ENCODE data around the gene PFAS. TPM values are rescaled to one million over a fixed set of nuclear protein-coding genes. Genes with fewer than 3 reads are reported as not detected.

The PFAS gene
- total RNA-seq, 1 donor from 2014 or later: 35.4 TPM

DNA sequence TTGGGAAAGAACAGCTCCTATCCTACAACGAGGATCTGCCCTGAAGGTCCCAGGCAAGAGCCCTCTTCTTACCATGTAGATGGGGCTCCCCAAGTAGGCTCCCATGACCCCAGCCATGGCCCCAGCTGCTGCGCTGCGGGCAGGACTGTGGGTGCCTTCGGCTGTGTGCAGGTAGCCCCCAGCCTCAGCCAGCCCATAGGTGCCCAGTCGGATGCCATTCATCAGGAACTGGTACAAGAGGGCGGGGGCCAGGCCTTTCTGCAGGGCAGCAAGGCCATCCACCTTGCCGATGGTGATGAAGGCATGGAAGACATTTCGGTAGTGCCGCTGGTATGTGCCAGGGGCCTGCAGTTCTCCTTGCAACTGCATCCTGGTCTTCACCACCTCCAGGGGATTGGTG, 45.3 kb downstream of the PFAS start:
- FAIRE-seq (no peak), DNase-seq (ENCODE audit: low read depth) (no peak)
- Mint-ChIP-seq H3K27ac (ENCODE audit: unreplicated experiment) (peak overlapping the region; percentile 80), H3K4me1 (ENCODE audit: low read depth, unreplicated experiment) (peaks cover 7% of the 10 kb centered on the region), H3K36me3 (ENCODE audit: low read depth, unreplicated experiment) (no peaks in the 10 kb centered on the region), H3K27me3 (ENCODE audit: low read depth, unreplicated experiment) (no peaks in the 10 kb centered on the region), H3K9me3 (ENCODE audit: unreplicated experiment) (no peaks in the 10 kb centered on the region), H3K4me3 (ENCODE audit: unreplicated experiment) (peak overlapping the region; percentile 85)
- H2AFZ ChIP-seq (ENCODE audit: low read depth, low read length): no peak overlapping the region
- no peak overlapping the region for H3K27ac ChIP-seq (ENCODE audit: low read depth, low read length)
- H3K4me2 ChIP-seq (ENCODE audit: low read length): peak overlapping the region; percentile 86
- H3K36me3 ChIP-seq (ENCODE audit: insufficient read depth, low read length): no peaks in the 10 kb centered on the region
- no peak overlapping the region for H3K9ac ChIP-seq (ENCODE audit: low read length)
- H3K9me3 ChIP-seq (ENCODE audit: insufficient read depth, low read depth, low read length): no peaks in the 10 kb centered on the region
- no peak for TF ChIP-seq EZH2 (IDR thresholded peaks at IDR 0.05; ENCODE audit: insufficient read depth, low read length)
- TF ChIP-seq, protein P1, sequence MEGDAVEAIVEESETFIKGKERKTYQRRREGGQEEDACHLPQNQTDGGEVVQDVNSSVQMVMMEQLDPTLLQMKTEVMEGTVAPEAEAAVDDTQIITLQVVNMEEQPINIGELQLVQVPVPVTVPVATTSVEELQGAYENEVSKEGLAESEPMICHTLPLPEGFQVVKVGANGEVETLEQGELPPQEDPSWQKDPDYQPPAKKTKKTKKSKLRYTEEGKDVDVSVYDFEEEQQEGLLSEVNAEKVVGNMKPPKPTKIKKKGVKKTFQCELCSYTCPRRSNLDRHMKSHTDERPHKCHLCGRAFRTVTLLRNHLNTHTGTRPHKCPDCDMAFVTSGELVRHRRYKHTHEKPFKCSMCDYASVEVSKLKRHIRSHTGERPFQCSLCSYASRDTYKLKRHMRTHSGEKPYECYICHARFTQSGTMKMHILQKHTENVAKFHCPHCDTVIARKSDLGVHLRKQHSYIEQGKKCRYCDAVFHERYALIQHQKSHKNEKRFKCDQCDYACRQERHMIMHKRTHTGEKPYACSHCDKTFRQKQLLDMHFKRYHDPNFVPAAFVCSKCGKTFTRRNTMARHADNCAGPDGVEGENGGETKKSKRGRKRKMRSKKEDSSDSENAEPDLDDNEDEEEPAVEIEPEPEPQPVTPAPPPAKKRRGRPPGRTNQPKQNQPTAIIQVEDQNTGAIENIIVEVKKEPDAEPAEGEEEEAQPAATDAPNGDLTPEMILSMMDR (IDR thresholded peaks at IDR 0.05; ENCODE audit: insufficient read depth, low read depth, low read length): no peak
- no peaks in the 10 kb centered on the region for H3K27me3 ChIP-seq (ENCODE audit: insufficient read depth, low read length)
- no peaks in the 10 kb centered on the region for H4K20me1 ChIP-seq (ENCODE audit: insufficient read depth, low read length)
- no peak overlapping the region for H3K4me3 ChIP-seq (ENCODE audit: insufficient read depth, low read depth, low read length)
- peaks cover 12% of the 10 kb centered on the region for H3K4me1 ChIP-seq (ENCODE audit: insufficient read depth, low read length)
- H3K79me2 ChIP-seq (ENCODE audit: insufficient read depth, low read length): peaks cover 2% of the 10 kb centered on the region

DNA sequence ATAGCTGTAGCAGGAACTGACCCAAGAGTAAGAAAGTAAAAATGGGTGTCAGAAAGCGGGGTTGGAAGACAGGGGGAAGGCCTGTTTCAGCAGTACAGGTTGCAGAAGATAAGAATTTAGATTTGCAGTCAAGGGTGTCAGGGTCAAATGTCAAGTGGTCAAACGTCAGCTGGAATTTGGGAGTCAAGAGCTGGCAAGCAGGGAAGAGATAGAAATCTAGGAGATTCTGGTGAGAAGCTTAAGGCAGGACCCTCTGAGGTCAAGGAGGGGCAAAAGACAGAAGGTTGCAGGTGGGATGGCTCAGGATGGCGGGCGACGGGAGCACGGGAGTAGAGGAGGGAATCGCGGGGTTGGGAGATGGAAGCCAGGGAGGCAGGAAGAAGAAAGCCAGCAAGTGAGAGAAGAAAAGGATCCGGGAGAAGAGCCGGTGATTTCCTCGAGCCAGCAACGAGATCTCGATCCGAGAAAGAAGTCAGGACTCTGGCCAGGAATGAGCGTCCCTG, 45.8 kb downstream of the PFAS start:
- Histone ChIP-seq H4K20me1 (ENCODE audit: insufficient read depth, low read length) (no peaks in the 10 kb centered on the region), H3K4me3 (ENCODE audit: insufficient read depth, low read depth, low read length) (peak overlapping the region; percentile 74), H3K79me2 (ENCODE audit: insufficient read depth, low read length) (no peaks in the 10 kb centered on the region), H3K9me3 (ENCODE audit: insufficient read depth, low read depth, low read length) (no peaks in the 10 kb centered on the region), H3K36me3 (ENCODE audit: insufficient read depth, low read length) (no peaks in the 10 kb centered on the region), H3K27me3 (ENCODE audit: insufficient read depth, low read length) (no peaks in the 10 kb centered on the region), H3K4me1 (ENCODE audit: insufficient read depth, low read length) (peaks cover 7% of the 10 kb centered on the region), H3K9ac (ENCODE audit: low read length) (peak overlapping the region; percentile 89), H3K4me2 (ENCODE audit: low read length) (peak overlapping the region; percentile 86), H3K27ac (ENCODE audit: low read depth, low read length) (peak overlapping the region; percentile 28), H2AFZ (ENCODE audit: low read depth, low read length) (peak overlapping the region; percentile 88)
- Mint-ChIP-seq H3K9me3 (ENCODE audit: unreplicated experiment) (no peaks in the 10 kb centered on the region), H3K4me3 (ENCODE audit: unreplicated experiment) (peak overlapping the region; percentile 85), H3K36me3 (ENCODE audit: low read depth, unreplicated experiment) (no peaks in the 10 kb centered on the region), H3K27ac (ENCODE audit: unreplicated experiment) (peak overlapping the region; percentile 80), H3K27me3 (ENCODE audit: low read depth, unreplicated experiment) (no peaks in the 10 kb centered on the region), H3K4me1 (ENCODE audit: low read depth, unreplicated experiment) (peaks cover 7% of the 10 kb centered on the region)
- FAIRE-seq (no peak), DNase-seq (ENCODE audit: low read depth) (no peak)
- TF ChIP-seq, protein P1 (IDR thresholded peaks at IDR 0.05; ENCODE audit: insufficient read depth, low read depth, low read length): no peak
- no peak for TF ChIP-seq EZH2 (IDR thresholded peaks at IDR 0.05; ENCODE audit: insufficient read depth, low read length)

DNA sequence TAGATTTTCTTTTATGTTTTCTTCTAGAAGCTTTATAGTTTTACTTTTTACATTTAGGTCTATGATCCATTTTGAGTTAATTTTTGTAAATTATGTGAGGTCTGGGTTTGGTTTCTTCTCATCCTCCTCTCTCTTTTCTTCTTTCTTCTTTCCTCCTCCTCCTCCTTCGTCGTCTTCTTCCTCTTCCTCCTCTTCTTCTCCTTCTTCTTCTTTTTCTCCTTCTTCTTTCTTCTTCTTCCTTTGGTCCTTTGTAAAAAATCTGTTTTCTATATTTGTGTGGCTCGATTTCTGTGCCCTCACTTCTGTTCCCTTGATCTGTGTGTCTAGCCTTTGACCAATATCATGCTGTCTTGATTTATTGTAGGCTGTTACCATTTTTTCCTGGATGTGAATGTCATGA, 51.1 kb downstream of the PFAS start:
- Mint-ChIP-seq H3K27me3 (ENCODE audit: low read depth, unreplicated experiment) (peaks cover 4% of the 10 kb centered on the region), H3K36me3 (ENCODE audit: low read depth, unreplicated experiment) (no peaks in the 10 kb centered on the region), H3K4me1 (ENCODE audit: low read depth, unreplicated experiment) (no peaks in the 10 kb centered on the region), H3K4me3 (ENCODE audit: unreplicated experiment) (no peak overlapping the region), H3K27ac (ENCODE audit: unreplicated experiment) (no peak overlapping the region), H3K9me3 (ENCODE audit: unreplicated experiment) (no peaks in the 10 kb centered on the region)
- no peaks in the 10 kb centered on the region for H3K9me3 ChIP-seq (ENCODE audit: insufficient read depth, low read depth, low read length)
- no peaks in the 10 kb centered on the region for H4K20me1 ChIP-seq (ENCODE audit: insufficient read depth, low read length)
- DNase-seq (ENCODE audit: low read depth): no peak
- H2AFZ ChIP-seq (ENCODE audit: low read depth, low read length): no peak overlapping the region
- H3K4me3 ChIP-seq (ENCODE audit: insufficient read depth, low read depth, low read length): no peak overlapping the region
- H3K79me2 ChIP-seq (ENCODE audit: insufficient read depth, low read length): no peaks in the 10 kb centered on the region
- no peak overlapping the region for H3K4me2 ChIP-seq (ENCODE audit: low read length)
- H3K27me3 ChIP-seq (ENCODE audit: insufficient read depth, low read length): no peaks in the 10 kb centered on the region
- H3K9ac ChIP-seq (ENCODE audit: low read length): no peak overlapping the region
- TF ChIP-seq, protein P1 (IDR thresholded peaks at IDR 0.05; ENCODE audit: insufficient read depth, low read depth, low read length): no peak
- no peak for TF ChIP-seq EZH2 (IDR thresholded peaks at IDR 0.05; ENCODE audit: insufficient read depth, low read length)
- no peak for FAIRE-seq
- H3K36me3 ChIP-seq (ENCODE audit: insufficient read depth, low read length): no peaks in the 10 kb centered on the region
- H3K27ac ChIP-seq (ENCODE audit: low read depth, low read length): no peak overlapping the region
- no peaks in the 10 kb centered on the region for H3K4me1 ChIP-seq (ENCODE audit: insufficient read depth, low read length)

All from astrocyte (in vitro differentiated cells and primary cell).